Nephron (organoid): ENCODE data around the gene CDC23.
"Not testable (repeated sequence)": the region's sequence is repeated elsewhere in the genome, so short reads cannot be mapped to it uniquely, and the experiment has no call there.

Source experiments
- H3K27ac Mint-ChIP-seq, 3 experiments: 2 replicates each; pipeline ENCODE4 v1.8.0; 2020; ENCODE audit warnings: mixed read lengths in 3 of 3, mild to moderate bottlenecking in 2 of 3, moderate library complexity in 1 of 3
- H3K27me3 Mint-ChIP-seq: 2 replicates; pipeline ENCODE4 v1.8.0; 2021; ENCODE audit warnings: low read depth, mild to moderate bottlenecking, moderate library complexity, mixed read lengths
- H3K36me3 Mint-ChIP-seq: 2 replicates; pipeline ENCODE4 v1.8.0; 2020; ENCODE audit warnings: low read depth, mixed read lengths
- H3K4me1 Mint-ChIP-seq: 2 replicates; pipeline ENCODE4 v1.8.0; 2020; ENCODE audit warnings: mixed read lengths
- H3K4me3 Mint-ChIP-seq, 3 experiments: 2 replicates each; pipeline ENCODE4 v1.8.0; 2020; ENCODE audit warnings: mild to moderate bottlenecking in 3 of 3, mixed read lengths in 3 of 3, moderate library complexity in 2 of 3
- H3K9me3 Mint-ChIP-seq: 2 replicates; pipeline ENCODE4 v1.8.0; 2020; ENCODE audit warnings: mixed read lengths
- CTCF ChIP-seq, 3 experiments: fragments of 200-600 bp; sonication (generic); IDR thresholded peaks; one replicate each; pipeline ENCODE4 v1.5.0; 2021; ENCODE audit warnings: antibody characterized with exemption in 3 of 3; ENCODE audit not compliant: unreplicated experiment in 3 of 3

CDC23 gene

GRCh38 chr5:138226910-138227309 is 13.8 kb upstream of the CDC23 start:
- Mint-ChIP-seq H3K4me1 (peaks cover 12% of the 10 kb centered on the region), H3K36me3 (no peaks in the 10 kb centered on the region), H3K9me3 (peaks cover 4% of the 10 kb centered on the region), H3K27ac (no peak overlapping the region), H3K27me3 (peaks cover 7% of the 10 kb centered on the region), H3K4me3 (no peak overlapping the region)
- no peak for TF ChIP-seq CTCF (IDR thresholded peaks at IDR 0.05; ENCODE audit: unreplicated experiment in 3 of 3)

DNA sequence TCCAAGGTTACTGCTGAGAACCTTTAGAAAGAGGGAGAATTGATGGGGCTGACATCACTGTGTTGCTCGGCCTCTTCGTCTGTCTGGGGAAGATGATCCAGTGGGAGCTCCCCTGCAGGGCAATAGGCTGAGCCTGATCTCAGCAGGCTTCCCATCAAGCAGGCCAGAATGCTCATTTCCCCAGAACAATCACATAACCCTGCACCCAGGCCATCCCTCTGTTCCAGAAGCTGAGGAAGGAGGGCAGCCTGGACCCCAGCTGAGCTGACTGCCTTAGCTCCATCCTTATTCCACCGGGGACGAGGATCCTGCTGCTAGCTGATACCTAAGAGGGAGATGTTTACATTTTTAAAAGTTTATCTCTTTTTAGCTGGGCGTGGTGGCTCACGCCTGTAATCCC is 11.6 kb upstream of the CDC23 start:
- H3K27ac Mint-ChIP-seq: no peak overlapping the region
- H3K4me1 Mint-ChIP-seq: no peaks in the 10 kb centered on the region
- H3K36me3 Mint-ChIP-seq: no peaks in the 10 kb centered on the region
- peaks cover 4% of the 10 kb centered on the region for H3K9me3 Mint-ChIP-seq
- peaks cover 7% of the 10 kb centered on the region for H3K27me3 Mint-ChIP-seq
- no peak overlapping the region for H3K4me3 Mint-ChIP-seq
- no peak for TF ChIP-seq CTCF (IDR thresholded peaks at IDR 0.05; ENCODE audit: unreplicated experiment in 3 of 3)

DNA sequence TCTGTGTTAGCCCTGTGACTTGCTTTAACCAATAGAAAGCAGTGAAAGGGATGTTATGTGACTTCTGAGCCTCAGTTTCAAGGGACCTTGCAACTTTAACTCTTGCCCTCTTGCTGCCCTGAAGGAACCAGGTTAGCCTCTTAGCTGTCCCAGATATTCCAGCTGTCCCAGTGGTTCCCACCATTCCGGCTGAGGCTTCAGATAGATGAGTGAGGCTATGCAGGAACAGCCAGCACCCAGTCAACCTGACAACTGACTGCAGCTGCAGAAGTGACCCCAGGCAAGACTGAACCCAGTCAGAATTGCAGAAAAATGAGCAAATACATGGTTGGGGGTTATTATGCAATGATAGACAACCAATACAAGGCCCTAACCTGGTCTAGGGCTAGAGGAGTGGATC is 10.4 kb upstream of the CDC23 start:
- Mint-ChIP-seq H3K27ac (no peak overlapping the region), H3K4me3 (no peak overlapping the region), H3K27me3 (peaks cover 7% of the 10 kb centered on the region), H3K4me1 (no peaks in the 10 kb centered on the region), H3K9me3 (peaks cover 4% of the 10 kb centered on the region), H3K36me3 (no peaks in the 10 kb centered on the region)
- no peak for TF ChIP-seq CTCF (IDR thresholded peaks at IDR 0.05; ENCODE audit: unreplicated experiment in 3 of 3)

DNA sequence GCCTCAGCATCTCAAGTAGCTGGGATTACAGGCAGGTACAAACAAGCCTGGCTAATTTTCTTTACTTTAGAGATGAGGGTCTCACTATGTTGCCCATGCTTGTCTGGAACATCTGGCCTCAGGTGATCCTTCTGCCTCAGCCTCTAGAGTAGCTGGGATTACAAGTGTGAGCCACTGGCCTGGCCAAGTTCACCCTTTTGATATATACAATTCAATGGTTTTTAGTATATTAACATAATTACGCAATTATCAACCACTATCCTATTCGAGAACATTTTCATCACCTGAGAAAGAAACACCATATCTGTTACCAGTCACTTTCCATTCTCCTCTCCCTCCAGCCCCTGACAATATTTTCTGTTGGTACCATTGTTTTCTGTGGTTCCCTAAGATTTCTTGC is 3.7 kb upstream of the CDC23 start:
- Mint-ChIP-seq H3K4me3 (peak overlapping the region in 1 of 3 experiments; percentile 15), H3K27ac (no peak overlapping the region), H3K9me3 (no peaks in the 10 kb centered on the region), H3K36me3 (no peaks in the 10 kb centered on the region), H3K27me3 (no peaks in the 10 kb centered on the region), H3K4me1 (peaks cover 10% of the 10 kb centered on the region)
- no peak for TF ChIP-seq CTCF (IDR thresholded peaks at IDR 0.05; ENCODE audit: unreplicated experiment in 3 of 3)

- Mint-ChIP-seq H3K36me3 (peaks cover 10% of the 10 kb centered on the region), H3K27ac (peak overlapping the region; percentile 68 to 97 (median 95)), H3K27me3 (no peaks in the 10 kb centered on the region), H3K9me3 (no peaks in the 10 kb centered on the region), H3K4me3 (peak overlapping the region; percentile 97 to 99 (median 98)), H3K4me1 (peaks cover 14% of the 10 kb centered on the region)
- TF ChIP-seq CTCF (IDR thresholded peaks at IDR 0.05; ENCODE audit: unreplicated experiment in 3 of 3): no peak
Measured at GRCh38 chr5:138212828-138213160, 329 bp downstream of the CDC23 start.

- Mint-ChIP-seq H3K9me3 (no peaks in the 10 kb centered on the region), H3K4me1 (peaks cover 14% of the 10 kb centered on the region), H3K36me3 (peaks cover 10% of the 10 kb centered on the region), H3K27ac (no peak overlapping the region), H3K4me3 (peak overlapping the region; percentile 63 to 85 (median 69)), H3K27me3 (no peaks in the 10 kb centered on the region)
- TF ChIP-seq CTCF (IDR thresholded peaks at IDR 0.05; ENCODE audit: unreplicated experiment in 3 of 3): no peak
Measured at GRCh38 chr5:138210985-138211384, 2.1 kb downstream of the CDC23 start.

DNA sequence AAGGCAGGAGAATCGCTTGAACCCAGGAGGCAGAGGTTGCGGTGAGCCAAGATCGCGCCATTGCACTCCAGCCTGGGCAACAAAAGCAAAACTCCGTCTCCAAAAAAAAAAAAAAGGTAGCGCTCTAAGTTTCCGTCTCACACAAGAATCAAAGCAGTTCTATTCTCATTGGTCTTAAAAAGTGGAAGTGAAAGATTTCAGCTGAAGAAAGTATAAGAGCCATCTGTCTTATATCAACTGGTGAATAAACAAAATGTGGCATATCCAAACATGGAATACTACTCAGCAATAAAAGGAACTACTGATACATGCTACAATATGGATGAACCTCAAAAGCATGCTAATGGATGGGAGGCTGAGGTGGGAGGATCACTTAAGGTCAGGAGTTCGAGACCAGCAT is 19.3 kb downstream of the CDC23 start:
- H3K4me1 Mint-ChIP-seq, H3K27ac Mint-ChIP-seq, H3K27me3 Mint-ChIP-seq, H3K9me3 Mint-ChIP-seq, H3K4me3 Mint-ChIP-seq: not testable (repeated sequence)
- peaks cover 64% of the 10 kb centered on the region for H3K36me3 Mint-ChIP-seq
